Loucy (cell line): ENCODE measurements around the gene OR10H5.

ENCODE experiments used
- EZH2phosphoT487 ChIP-seq: fragments of 200-600 bp; IDR thresholded peaks from 2 replicates; pipeline ENCODE4 v1.6.1; 2018; ENCODE audit warnings: antibody characterized with exemption, mild to moderate bottlenecking, moderate library complexity, borderline replicate concordance
- TF ChIP-seq, protein P1 (sequence below): fragments of 200-600 bp; sonication (generic); conservative IDR thresholded peaks from 2 replicates; pipeline ENCODE4 v1.5.1; 2014; ENCODE audit warnings: mild to moderate bottlenecking, antibody characterized with exemption, low read length

DNA sequence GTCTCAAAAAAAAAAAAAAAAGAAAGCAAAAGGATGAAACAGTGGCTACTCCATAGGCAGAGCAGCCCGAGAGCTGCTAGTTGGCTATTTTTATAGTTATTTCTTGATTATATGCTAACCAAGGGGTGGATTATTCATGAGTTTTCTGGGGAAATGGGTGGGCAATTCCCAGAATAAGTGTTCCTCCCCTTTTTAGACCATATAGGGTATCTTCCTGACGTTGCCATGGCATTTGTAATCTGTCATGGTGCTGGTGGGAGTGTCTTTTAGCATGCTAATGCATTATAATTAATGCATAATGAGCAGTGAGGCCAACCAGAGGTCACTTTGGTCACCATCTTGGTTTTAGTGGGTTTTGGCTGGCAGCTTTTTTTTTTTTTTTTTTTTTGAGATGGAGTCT is 53.4 kb downstream of the OR10H5 start:
- TF ChIP-seq, protein P1, sequence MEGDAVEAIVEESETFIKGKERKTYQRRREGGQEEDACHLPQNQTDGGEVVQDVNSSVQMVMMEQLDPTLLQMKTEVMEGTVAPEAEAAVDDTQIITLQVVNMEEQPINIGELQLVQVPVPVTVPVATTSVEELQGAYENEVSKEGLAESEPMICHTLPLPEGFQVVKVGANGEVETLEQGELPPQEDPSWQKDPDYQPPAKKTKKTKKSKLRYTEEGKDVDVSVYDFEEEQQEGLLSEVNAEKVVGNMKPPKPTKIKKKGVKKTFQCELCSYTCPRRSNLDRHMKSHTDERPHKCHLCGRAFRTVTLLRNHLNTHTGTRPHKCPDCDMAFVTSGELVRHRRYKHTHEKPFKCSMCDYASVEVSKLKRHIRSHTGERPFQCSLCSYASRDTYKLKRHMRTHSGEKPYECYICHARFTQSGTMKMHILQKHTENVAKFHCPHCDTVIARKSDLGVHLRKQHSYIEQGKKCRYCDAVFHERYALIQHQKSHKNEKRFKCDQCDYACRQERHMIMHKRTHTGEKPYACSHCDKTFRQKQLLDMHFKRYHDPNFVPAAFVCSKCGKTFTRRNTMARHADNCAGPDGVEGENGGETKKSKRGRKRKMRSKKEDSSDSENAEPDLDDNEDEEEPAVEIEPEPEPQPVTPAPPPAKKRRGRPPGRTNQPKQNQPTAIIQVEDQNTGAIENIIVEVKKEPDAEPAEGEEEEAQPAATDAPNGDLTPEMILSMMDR: no peak
- TF ChIP-seq EZH2phosphoT487: no peak
